HuH-7 (cell line): ENCODE measurements around the gene PDE7B.
"Not testable (repeated sequence)": the region's sequence is repeated elsewhere in the genome, so short reads cannot be mapped to it uniquely, and the experiment has no call there.

Source experiments
- DNase-seq: peaks from one replicate; pipeline ENCODE4 v3.0.0; 2011; ENCODE audit warnings: low spot score

The PDE7B gene

DNA sequence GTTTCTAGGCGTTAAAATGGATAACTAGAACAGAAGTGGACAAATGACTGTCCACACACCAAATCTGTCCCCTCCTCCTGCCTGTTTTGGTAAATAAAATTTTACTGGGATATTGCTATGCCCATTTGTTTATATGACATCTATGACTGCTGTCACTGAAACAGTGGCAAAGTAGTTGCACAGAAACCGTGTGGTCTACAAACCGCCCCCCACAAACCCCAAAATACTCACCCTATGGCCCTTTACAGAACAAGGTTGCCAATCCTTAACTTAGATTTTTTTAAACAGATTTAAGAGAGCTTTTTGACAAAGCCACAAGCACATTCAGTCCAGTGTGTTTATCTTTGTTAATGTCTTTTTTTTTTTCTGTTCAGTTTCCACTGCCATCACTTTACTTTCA lies 260.8 kb downstream of the PDE7B start:
- no peak for DNase-seq

DNA sequence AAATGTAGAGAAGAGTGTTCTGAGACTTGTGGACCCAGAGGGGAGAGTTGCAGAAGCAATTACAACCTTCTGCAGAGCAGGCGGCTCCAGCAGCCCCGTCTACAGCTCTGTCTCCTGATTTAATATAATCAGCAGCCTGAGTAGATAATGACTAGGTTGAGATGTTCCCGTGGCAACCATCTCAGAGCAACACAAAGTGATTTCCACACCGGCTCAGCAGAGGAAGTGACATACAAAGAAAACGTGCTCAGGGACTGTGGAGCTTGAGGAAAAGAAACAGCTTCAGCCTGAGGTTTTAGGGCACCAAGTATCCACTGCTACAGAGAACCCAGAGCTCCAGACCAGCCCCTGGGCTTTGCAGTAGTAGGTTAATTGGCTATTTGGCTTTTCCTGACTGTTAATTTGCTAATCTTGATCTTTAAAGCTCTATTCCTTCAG lies 262.3 kb downstream of the PDE7B start:
- DNase-seq: no peak

DNA sequence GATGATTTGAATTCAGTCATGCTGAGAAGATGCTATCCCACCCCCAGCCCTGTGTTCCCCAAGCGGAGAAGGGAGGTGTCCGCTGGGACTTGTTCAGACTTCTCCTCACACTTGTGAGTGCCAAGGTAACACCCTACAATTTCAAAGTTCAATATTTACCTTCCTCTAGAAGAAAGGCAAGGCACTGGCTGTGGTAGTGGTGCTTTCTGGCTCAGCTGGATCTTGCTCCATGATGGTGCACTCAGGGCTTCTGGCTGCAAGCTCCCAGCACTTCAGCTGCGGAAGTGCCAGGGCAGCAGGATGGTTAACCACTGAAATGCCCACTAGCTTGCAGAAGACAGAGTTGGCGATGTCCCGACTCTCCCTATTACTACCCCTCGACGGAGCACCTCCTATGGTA lies 263.2 kb downstream of the PDE7B start:
- DNase-seq: no peak

DNA sequence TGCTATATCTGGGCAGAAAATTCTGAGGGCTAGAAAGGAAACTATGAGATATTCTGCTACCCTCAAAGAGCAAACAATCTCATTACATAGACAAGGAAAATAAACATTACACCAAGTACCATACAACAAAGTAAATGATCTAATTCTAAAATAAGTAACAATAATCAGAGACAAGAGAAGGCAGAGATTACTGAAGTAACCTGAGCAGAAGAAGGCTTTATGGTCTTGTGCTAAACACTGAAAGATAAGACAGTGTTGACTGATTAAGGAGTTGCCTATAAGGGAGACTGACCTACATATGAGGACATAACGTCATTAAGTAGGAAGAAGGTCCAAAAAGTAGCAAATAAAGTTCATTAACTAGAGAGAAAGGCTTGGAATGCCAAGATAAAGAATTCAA lies 264.4 kb downstream of the PDE7B start:
- no peak for DNase-seq

DNA sequence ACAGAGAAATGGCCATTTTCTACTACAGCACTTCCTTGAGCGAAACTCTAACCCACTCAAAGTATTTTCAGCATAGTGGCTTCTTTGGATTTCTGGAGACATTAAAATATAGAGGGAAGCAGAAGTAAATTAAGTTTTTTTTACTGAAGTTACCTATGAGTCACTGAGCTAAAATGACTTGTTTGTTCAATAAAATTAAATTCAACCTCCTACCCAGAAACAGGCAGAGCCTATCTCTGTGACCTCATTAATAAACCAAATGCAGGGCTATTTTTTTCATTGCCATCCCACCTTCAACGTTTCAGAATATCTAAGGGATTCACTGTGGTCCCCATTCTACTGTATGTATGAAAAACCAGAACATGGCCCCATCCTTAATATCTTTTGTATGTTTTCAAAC lies 265.6 kb downstream of the PDE7B start:
- no peak for DNase-seq

DNA sequence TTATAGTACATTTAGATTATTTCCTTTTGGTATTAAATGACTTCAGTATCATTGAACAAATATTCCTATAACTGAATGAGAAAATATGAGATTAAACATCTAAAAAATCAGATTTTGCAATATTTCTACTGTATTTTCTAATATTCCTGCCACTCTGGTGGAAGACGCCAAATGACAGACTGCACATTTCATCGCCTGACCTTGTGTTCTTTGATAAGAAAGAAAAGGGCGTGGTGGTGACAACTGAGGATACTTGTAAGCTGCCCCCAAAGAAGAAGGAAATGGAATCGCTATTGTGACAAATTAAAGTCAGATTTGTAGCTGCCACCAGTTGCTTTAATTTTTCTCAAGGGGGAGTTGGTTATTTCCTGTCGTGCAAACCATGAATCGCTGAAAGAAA lies 267.3 kb downstream of the PDE7B start:
- DNase-seq: no peak

DNA sequence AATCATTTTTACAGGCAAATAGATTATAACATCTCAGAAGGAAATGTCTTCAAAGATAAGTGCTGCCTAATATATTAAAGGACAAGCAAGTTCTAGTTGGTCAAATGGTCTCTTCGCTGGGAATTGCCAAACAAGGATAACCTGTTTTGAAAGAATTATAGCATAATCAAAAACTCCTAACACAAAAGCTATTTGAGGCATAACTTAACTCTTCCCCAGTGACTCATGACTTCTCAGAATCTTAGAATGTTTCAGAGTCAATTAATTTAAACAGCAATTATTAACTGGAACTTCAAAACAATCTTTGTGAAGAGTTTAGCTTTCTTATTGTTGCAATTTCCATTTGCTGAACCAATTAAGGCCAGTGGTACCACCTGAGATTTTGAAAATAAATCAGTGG lies 272.0 kb downstream of the PDE7B start:
- DNase-seq: no peak

DNA sequence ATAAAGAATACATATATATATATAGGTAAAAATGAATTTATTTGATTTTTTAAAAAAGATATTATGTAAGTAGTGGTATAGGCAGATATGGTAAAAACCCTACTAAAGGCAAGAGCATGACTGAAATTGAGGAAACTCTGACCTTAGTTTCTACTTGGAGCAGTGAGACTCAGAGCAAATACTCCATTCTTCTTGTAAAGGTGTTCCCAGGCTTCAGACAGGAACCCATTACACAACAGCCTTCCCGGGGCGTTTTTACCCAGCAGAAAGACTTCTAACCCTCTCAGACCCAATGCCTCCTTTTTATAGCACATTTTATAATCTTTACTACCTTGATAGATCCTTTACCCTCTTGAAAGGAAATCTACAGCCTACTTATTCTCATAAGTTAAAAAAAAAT lies 274.1 kb downstream of the PDE7B start:
- no peak for DNase-seq

DNA sequence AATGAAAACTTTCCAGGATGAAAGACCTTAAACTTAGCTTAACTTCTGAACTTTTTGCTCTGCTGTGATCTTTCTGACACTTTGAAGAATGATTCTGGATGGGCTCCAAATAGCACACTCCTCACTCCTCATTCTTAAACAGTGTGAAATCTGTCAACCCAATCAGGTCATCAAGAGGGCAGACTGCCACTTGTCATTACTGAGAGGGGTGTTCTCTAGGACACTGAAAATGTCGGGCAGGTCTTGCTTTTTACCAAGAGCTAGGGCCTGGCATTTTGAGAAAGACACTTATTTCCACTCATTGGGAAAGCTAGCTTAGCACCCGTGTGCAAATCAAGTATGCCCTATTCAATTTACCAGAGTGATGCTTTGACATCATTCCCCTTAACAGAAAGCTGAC lies 276.4 kb downstream of the PDE7B start:
- no peak for DNase-seq

DNA sequence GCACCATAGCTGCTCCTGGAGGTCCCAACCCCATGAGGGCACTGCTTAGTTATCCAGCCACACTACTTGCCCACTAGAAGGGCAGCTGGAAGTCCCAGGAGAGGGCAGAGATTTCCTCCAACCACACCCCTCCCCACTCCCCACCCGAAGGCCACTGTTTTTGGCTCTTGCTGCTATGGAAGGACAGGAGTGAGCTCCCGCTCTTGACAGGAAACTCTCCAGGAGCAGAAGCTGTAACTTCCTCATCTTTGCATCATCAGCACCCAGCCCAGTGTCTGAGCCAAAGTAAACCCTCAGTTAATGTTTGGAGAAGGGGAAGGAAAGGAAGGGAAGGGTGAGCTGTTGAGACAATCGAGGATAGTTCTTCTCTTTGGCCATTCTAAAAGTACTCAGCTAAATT lies 277.9 kb downstream of the PDE7B start:
- no peak for DNase-seq

DNA sequence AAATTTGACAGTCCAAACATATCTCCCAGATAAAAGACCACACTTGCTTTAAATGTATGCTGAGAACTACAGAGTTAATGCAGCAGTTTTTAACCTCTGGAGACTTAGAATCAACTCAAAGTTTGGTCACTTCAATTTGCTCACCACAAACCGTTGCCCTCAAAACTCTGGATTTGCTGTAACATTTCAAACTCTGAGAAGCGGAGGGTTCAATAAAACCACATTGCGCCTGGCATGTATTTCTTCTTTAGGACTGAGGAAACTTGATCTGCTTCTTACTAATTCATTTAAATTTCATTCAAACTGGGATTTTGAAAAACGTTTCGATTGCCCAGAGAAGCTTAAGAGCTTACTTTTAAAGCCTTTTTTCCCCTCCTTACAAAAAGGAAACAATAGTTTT lies 282.8 kb downstream of the PDE7B start:
- DNase-seq: no peak

DNA sequence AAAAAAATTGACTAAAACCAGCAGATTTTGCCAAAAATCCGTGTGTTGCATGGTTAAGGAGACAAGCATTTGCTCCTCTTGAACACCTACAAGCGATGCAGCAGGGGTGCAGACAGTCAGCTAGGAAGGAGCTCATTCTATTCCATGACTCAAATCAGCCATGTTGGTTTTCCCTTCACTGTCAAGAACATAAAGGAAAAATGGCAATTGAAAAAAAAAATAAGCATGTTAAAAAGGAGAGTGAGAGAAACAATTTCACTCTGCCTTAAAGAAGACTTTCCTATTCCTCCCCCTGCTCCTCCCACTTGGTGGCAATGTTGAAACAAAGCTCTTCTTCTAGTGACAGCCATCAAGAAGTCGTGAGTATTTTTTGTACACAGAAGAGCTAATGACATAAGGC lies 283.2 kb downstream of the PDE7B start:
- DNase-seq: no peak

DNA sequence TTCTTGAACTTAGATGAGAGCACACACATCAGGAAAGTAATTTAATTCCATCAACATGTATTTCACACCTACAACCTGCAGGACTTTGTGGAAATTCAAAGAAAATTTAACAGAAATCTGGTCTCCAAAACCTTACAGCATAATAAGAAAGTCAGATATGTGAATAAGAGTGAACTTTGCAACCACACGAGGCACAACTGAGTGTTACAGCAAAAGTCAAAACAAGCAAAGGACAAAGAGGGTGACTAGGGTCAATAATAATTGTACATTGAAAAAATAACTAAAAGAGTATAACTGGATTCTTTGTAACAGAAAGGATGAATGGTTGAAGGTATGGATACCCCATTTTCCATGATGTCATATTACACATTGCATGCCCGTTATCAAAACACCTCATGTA lies 284.8 kb downstream of the PDE7B start:
- no peak for DNase-seq

DNA sequence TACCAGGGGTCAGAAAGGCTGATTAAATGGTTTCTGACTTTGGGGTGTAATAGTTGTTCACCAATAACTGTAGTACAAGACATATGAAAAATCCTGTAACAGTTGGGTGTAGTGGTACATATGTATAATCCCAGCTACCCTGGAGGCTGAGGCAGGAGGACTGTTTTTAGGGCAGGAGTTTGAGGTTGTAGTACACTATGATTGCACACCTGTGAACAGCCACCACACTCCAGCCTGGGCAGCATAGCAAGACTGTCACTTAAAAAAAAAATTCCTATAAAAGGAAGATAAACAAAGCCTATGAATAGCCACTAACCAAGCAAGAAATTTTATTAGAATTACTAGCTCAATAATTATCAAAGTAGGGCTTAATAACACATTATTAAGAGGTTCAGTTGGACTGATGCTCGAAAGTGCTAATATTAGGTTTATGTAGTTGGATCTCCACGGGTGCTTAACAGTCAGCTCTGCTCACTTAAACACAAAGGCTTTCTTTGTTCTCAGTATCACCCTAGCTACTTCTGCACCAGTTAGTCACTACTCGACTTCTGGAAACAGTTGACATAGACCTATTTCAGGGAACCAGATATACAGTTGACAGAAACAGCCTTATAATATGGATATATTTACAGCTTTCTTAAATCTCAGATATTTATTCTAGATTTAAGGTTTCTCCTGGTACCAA lies 285.6 kb downstream of the PDE7B start:
- peak; percentile 32 for DNase-seq

DNA sequence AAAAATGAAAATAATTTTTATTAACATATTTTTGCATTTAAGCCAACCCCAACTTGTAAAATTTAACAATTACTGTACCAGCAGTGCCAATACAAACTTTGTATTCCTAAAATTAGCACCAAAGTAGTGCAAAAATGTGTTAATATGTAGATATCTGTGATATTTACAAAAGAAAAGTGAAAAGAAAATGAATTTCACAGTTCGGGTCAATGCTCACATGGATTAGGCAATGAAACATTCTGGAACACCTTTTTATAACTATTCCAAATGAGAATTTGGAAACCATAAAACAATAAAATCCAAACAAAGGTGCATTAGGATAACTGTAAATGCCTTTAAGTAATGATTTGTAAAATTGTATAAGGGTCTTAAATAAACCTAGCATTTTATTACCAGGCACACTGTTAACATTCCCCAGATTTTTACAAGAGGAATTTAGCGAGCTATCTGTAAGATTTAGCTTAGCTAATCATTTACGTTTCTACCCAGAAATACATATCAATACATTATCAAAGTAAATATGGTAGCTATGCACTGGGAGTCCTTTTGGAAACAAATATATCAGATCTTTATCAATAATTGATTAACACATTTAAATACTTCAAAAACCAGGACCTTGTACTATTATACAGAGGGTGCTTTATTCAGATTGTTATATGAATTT lies 286.4 kb downstream of the PDE7B start:
- DNase-seq: peak; percentile 4

DNA sequence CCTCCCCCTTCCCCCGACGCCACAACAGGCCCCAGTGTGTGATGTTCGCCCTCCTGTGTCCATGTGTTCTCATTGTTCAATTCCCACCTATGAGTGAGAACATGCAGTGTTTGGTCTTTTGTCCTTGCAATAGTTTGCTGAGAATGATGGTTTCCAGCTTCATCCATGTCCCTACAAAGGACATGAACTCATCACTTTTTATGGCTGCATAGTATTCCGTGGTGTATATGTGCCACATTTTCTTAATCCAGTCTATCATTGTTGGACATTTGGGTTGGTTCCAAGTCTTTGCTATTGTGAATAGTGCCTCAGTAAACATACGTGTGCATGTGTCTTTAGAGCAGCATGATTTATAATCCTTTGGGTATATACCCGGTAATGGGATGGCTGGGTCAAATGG lies 287.6 kb downstream of the PDE7B start:
- not testable (repeated sequence) for DNase-seq

DNA sequence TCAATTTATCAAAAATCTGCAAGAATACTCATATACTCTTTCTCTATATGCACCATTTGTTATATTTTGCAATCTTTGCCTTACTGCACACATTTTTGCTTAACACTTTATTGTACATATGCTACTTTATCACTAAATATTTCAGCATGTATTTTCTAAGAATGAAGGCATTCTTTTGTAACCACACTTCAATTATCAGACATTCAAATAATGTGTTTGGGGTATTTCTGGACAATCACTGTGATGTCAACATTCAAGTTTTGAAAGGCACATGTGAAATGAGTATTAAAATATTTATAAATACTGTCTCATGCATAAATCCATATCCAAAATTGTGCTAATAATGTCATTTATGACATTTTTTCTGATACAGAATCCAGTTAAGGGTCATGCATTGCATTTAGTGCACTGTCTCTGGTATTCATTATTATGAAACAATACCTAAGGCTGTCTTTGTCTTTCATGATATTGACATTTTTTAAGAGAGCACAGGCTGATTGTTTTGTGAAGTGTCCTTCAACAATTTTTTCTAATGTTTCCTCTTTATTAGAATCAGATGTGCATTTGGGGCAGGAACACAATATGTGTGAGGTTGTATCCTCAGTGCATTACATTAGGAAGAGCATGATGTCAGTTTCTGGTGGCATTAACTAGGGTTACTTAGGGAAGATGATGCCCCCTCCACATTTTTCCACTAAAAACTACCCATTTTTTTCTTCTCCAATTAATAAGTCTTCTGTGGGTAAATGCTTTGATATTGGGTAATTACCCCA lies 292.9 kb downstream of the PDE7B start:
- no peak for DNase-seq

DNA sequence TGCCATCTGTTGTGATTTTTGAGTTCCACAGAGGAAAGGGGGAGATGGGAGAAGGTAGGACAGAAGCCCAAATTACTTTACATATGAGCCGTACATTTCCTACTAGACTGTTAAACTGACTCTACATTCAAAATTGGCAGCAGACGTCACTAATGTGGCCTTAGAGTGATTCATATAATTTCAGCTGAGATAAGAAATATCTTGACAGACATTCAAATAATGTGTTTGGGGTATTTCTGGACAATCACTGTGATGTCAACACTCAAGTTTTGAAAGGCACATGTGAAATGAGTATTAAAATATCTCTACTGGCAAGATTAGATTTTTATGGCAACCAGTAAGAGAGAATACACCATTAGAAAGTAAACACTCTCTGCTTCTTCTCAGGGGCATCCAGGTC lies 294.6 kb downstream of the PDE7B start:
- no peak for DNase-seq

DNA sequence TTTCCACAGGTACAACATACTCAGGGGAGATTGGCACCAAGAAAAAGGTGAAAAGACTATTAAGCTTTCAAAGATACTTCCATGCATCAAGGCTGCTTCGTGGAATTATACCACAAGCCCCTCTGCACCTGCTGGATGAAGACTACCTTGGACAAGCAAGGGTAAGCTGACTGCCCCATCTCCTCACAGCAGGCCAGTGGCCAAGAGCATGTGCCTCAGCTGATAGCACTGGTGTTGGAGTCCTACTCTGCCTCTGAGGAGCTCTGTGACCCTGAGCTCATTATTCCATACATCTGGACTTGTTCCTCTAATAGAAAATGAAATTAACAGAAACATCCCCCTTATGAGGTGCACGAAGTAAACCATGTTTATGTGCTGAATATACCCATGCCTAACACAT lies 295.8 kb downstream of the PDE7B start:
- no peak for DNase-seq

DNA sequence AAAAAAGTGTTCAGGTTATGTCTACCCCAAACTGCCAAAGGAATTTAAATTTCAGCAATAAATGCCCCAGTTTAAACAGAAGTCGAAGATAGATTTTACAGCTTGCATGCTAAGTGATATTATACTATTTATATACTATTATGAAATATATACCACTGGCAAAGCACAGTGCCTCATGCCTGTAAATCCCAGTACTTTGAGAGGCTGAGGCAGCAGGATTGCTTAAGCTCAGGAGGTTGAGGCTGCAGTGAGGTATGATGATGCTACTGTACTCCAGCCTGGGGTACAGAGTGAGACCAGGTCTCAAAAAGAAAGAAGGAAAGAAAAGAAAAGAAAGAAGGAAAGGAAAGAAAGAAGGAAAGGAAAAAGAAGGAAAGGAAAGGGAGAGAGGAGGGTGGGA lies 296.6 kb downstream of the PDE7B start:
- no peak for DNase-seq

DNA sequence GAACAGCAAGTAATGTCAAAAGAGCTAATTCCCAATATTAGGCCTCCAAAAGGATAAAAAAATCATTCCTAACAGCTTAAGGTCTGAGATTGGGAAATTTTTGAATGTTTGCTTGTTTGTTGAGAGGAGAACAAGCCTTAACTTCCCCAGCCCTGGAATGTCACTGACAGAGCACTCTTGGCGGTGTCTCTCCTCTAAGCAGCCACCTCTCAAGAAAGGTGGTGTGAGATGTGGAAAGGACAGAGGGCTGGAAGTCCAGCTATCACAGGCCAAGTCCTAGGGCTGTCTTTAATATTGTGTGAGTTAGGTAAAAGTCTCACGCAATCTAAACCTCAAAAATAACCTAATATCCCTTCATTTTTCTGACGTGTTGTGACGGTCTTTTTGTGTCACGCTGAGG lies 297.0 kb downstream of the PDE7B start:
- DNase-seq: no peak

DNA sequence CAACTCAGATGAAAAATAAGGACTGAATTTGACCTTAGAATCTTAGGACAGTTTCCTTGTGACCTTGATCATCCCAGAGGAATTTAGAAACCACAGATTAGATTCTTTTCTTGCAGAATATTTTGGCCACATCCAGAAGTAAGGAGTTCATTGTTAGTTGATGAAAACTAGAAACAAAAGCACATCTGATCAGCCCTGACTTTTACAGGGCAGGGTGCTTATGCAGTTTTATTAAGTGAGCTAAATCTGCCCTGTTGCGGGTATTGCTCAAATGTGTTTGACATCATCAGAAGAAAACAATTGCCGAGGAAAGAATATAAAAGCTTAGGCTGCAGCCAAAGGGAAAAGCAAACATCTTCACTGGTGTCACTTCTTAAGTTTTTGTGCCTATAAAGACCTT lies 297.8 kb downstream of the PDE7B start:
- DNase-seq: no peak

DNA sequence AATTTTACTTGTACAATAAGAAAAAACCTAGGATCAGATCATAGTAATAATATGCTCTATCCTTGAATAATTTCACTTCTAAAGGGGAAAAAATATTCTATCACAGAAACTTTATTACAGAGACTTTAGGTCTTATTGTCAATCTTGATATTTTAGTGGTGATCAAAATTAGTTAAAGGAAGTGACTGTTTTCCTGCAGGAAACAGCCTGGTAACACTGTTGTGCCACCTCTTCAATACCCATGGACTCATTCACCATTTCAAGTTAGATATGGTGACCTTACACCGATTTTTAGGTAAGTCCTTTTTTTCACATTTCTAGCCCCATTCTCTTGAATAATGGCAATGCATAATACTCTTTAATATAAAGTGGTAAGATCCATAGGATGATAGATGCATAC lies 299.5 kb downstream of the PDE7B start:
- DNase-seq: no peak
